Measurements from ENCODE around the gene ABCA4.

ABCA4 gene

DNA sequence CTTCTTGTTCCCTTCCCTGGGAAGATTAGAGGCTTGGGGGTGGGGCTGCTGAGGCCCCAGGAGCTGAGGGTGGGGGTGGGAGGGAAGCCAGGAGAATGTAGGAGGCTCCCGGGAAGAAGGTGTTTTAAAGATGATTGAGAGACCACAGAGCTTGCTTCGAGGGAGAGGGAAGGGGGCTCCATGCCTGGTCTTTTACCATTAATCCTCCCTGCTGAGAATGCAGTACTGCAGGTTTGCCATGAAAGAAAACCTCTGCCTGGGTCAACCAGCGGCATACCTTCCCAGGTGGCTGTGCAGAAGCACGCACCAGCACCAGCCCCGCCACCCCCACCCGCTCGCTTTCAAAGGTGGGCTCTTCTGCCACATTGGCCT is 15.4 kb downstream of the ABCA4 start:
- Histone ChIP-seq H3K79me2 (ENCODE audit: insufficient read depth, low read length) (no peaks in the 10 kb centered on the region), H3K9ac (ENCODE audit: low read depth, low read length, poor library complexity, severe bottlenecking) (no peak overlapping the region), H3K27me3 (ENCODE audit: insufficient read depth, low read length, poor library complexity, severe bottlenecking) (peaks cover 64% of the 10 kb centered on the region), H3K4me3 (ENCODE audit: low read length, poor library complexity, severe bottlenecking) (no peak overlapping the region), H3K4me1 (ENCODE audit: insufficient read depth, low read length, poor library complexity, severe bottlenecking) (peaks cover 24% of the 10 kb centered on the region), H3K9me2 (replicated peaks; ENCODE audit: low read depth, low read length) (no peaks in the 10 kb centered on the region), H3K36me3 (ENCODE audit: insufficient read depth, low read length) (no peaks in the 10 kb centered on the region), H3K4me2 (ENCODE audit: low read depth, low read length, poor library complexity, severe bottlenecking) (no peak overlapping the region), H4K20me1 (ENCODE audit: insufficient read depth, low read length, poor library complexity, severe bottlenecking) (no peaks in the 10 kb centered on the region), H2AFZ (ENCODE audit: low read length) (no peak overlapping the region), H3F3A (ENCODE audit: low read depth) (peaks cover 4% of the 10 kb centered on the region; the same call in 1 of the 2 replicates), H3K9me3 (ENCODE audit: insufficient read depth, low read depth, low read length) (no peaks in the 10 kb centered on the region)
- no peak for TF ChIP-seq EZH2phosphoT487 (IDR thresholded peaks at IDR 0.05; ENCODE audit: borderline replicate concordance)
- TF ChIP-seq, protein P1, sequence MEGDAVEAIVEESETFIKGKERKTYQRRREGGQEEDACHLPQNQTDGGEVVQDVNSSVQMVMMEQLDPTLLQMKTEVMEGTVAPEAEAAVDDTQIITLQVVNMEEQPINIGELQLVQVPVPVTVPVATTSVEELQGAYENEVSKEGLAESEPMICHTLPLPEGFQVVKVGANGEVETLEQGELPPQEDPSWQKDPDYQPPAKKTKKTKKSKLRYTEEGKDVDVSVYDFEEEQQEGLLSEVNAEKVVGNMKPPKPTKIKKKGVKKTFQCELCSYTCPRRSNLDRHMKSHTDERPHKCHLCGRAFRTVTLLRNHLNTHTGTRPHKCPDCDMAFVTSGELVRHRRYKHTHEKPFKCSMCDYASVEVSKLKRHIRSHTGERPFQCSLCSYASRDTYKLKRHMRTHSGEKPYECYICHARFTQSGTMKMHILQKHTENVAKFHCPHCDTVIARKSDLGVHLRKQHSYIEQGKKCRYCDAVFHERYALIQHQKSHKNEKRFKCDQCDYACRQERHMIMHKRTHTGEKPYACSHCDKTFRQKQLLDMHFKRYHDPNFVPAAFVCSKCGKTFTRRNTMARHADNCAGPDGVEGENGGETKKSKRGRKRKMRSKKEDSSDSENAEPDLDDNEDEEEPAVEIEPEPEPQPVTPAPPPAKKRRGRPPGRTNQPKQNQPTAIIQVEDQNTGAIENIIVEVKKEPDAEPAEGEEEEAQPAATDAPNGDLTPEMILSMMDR (conservative IDR thresholded peaks at IDR 0.05; ENCODE audit: low read length) = no peak

DNA sequence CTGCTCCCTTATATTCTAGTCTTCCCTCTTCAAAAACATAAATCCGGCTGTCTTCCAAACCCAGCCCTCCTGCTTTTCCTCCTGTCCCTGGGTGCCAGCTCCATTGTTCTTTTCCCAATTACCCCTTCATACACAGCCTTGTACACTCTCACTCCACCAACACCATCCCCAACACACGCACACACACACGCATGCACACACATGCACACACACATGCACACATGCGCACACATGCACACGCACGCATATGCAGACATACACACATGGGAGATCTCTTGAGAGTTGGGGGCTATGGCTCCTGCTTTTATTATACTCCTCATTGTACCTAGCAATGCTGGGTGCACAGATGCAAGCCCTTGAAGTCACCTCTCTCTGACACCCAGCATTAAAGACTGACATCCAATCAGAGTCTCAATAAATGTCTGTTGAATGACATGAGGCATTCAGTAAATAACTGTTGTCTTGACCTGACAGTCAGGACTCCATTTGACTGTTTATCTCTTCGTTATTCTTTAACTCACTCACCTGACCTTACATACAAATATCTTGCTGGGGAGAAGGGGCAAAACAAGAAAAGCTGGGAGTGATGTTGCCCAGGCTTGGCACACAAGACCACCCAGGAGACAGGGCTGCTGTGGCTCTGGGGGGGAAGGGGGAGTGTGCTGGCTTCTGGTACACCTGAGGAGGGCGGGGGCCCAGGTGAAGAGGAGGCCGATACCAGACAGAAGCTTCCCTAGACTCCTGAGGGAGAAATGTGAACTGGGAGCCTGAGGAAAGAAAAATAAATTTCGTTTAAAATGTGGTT is 16.0 kb downstream of the ABCA4 start:
- no peak overlapping the region for H3K4me3 ChIP-seq (ENCODE audit: low read length, poor library complexity, severe bottlenecking)
- H3K4me1 ChIP-seq (ENCODE audit: insufficient read depth, low read length, poor library complexity, severe bottlenecking) = peaks cover 22% of the 10 kb centered on the region
- no peaks in the 10 kb centered on the region for H3K79me2 ChIP-seq (ENCODE audit: insufficient read depth, low read length)

DNA sequence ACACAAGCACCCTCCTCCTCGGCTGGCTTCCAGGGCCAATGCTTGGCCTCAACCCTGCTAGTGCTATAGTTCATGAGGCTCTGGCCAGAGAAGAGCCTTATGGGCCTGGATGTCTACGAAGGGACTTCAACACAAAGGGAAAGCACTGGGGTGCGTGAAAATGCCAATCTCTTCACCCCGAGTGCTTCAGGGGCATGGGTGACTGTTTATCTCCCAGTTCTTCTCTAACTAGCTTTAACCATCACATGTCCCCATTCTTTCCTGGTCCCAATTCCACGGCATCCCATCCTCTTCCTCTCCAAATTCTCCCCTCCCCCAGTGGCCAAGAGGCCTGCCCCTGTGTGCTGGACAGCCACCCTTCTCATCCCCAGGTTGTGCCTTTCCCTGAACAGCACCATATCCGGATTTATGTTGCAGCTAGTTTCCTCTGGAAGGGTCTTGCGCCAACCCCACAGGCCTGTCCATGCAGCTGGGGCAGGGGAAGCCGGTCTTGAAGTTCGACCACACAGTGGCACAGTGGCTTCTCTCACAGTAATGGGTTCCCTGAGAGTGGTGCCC is 16.7 kb downstream of the ABCA4 start:
- no peaks in the 10 kb centered on the region for H4K20me1 ChIP-seq (ENCODE audit: insufficient read depth, low read length, poor library complexity, severe bottlenecking)
- H3K27me3 ChIP-seq (ENCODE audit: insufficient read depth, low read length, poor library complexity, severe bottlenecking) = peaks cover 64% of the 10 kb centered on the region
- no peak overlapping the region for H3K9ac ChIP-seq (ENCODE audit: low read depth, low read length, poor library complexity, severe bottlenecking)
- TF ChIP-seq, protein P1 (conservative IDR thresholded peaks at IDR 0.05; ENCODE audit: low read length) = no peak
- no peak for TF ChIP-seq EZH2phosphoT487 (IDR thresholded peaks at IDR 0.05; ENCODE audit: borderline replicate concordance)
- H2AFZ ChIP-seq (ENCODE audit: low read length) = no peak overlapping the region
- no peaks in the 10 kb centered on the region for H3K36me3 ChIP-seq (ENCODE audit: insufficient read depth, low read length)
- no peaks in the 10 kb centered on the region for H3K79me2 ChIP-seq (ENCODE audit: insufficient read depth, low read length)
- no peaks in the 10 kb centered on the region for H3F3A ChIP-seq (ENCODE audit: low read depth)
- H3K9me2 ChIP-seq (replicated peaks; ENCODE audit: low read depth, low read length) = no peaks in the 10 kb centered on the region
- H3K4me1 ChIP-seq (ENCODE audit: insufficient read depth, low read length, poor library complexity, severe bottlenecking) = peaks cover 22% of the 10 kb centered on the region
- no peaks in the 10 kb centered on the region for H3K9me3 ChIP-seq (ENCODE audit: insufficient read depth, low read depth, low read length)
- H3K4me2 ChIP-seq (ENCODE audit: low read depth, low read length, poor library complexity, severe bottlenecking) = no peak overlapping the region
- no peak overlapping the region for H3K4me3 ChIP-seq (ENCODE audit: low read length, poor library complexity, severe bottlenecking)

More for the DNA sequence above, 16.0 kb downstream of the ABCA4 start:
- Histone ChIP-seq H3K36me3 (ENCODE audit: insufficient read depth, low read length) (no peaks in the 10 kb centered on the region), H3K9me2 (replicated peaks; ENCODE audit: low read depth, low read length) (no peaks in the 10 kb centered on the region), H3F3A (ENCODE audit: low read depth) (no peaks in the 10 kb centered on the region), H2AFZ (ENCODE audit: low read length) (no peak overlapping the region), H3K9ac (ENCODE audit: low read depth, low read length, poor library complexity, severe bottlenecking) (no peak overlapping the region), H3K9me3 (ENCODE audit: insufficient read depth, low read depth, low read length) (no peaks in the 10 kb centered on the region), H3K27me3 (ENCODE audit: insufficient read depth, low read length, poor library complexity, severe bottlenecking) (peaks cover 64% of the 10 kb centered on the region), H3K4me2 (ENCODE audit: low read depth, low read length, poor library complexity, severe bottlenecking) (no peak overlapping the region), H4K20me1 (ENCODE audit: insufficient read depth, low read length, poor library complexity, severe bottlenecking) (no peaks in the 10 kb centered on the region)
- no peak for TF ChIP-seq EZH2phosphoT487 (IDR thresholded peaks at IDR 0.05; ENCODE audit: borderline replicate concordance)
- TF ChIP-seq, protein P1 (conservative IDR thresholded peaks at IDR 0.05; ENCODE audit: low read length) = no peak

Measured in Loucy (cell line).